ENCODE measurements around the gene ZP4. TPM values are rescaled to one million over a fixed set of nuclear protein-coding genes. Genes with fewer than 3 reads are reported as not detected.

The ZP4 gene
- total and polyA plus RNA-seq, 2 of the 8 experiments (the other 6 are each of a cell fraction or from before 2014, with no cell fraction given) = not detected

GRCh38 chr1:237879195-237879594, 11.5 kb downstream of the ZP4 start (continued):
- TF ChIP-seq RAD21 (IDR thresholded peaks at IDR 0.05 in 1 of 2, conservative IDR thresholded peaks at IDR 0.05 in 1 of 2; ENCODE audit: low read depth in 2 of 2, low read length in 2 of 2) = no peak
- no peak for TF ChIP-seq EGR1 (IDR thresholded peaks at IDR 0.05; ENCODE audit: borderline replicate concordance, low read depth, low read length)
- no peak for TF ChIP-seq TBP (IDR thresholded peaks at IDR 0.05; ENCODE audit: low read depth, low read length)
